Panc1 (cell line): Measurements from ENCODE around the gene DCD. TPM values are rescaled to one million over a fixed set of nuclear protein-coding genes. Genes with fewer than 3 reads are reported as not detected.

Experiments used
- total RNA-seq: library from RNA; stranded (reverse); gene quantifications from one replicate; pipeline ENCODE4 v1.2.1, GENCODE V29; 2021; ENCODE audit not compliant: unreplicated experiment

The DCD gene
- total RNA-seq, 1 experiment from 2014 or later: not detected

Other genes with a start within 250 kb of the DCD start
- 75.8 TPM for gene ITGA5, start 229.1 kb downstream of the DCD start, total RNA-seq
- 0.49 TPM for gene GTSF1, start 174.8 kb downstream of the DCD start, total RNA-seq
- 0.33 TPM for gene NCKAP1L, start 150.6 kb downstream of the DCD start, total RNA-seq
- not detected for gene PDE1B, start 98.8 kb downstream of the DCD start, total RNA-seq
- gene PPP1R1A, start 59.7 kb downstream of the DCD start, total RNA-seq: 0.23 TPM
- gene LACRT, start 13.5 kb downstream of the DCD start, total RNA-seq: not detected
- not detected for gene MUCL1, start 206.2 kb upstream of the DCD start, total RNA-seq